ENCODE measurements around the gene PUM2. TPM values are rescaled to one million over a fixed set of nuclear protein-coding genes. Genes with fewer than 3 reads are reported as not detected.

PUM2 gene
- total RNA-seq, 1 experiment from 2014 or later, result 104 TPM

DNA sequence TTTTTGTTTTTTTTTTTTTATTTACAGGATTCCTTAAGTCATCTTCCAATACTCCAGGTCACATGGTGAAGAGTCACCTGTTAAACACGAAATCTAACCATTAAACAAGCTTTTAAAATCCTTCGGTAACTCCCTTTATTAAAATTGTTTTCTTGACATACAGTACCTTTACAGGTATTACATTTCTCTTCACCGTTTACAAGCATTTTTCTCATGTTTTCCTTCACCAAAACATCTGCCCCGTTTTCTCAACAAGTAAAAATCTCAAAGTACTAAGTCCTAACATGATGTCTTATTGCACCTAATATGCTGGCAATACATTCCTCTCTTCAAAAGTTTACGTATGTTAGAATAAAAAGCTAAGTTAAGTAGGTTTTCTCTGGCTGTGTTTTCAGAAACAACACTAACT lies 1.1 kb downstream of the PUM2 start (continued):
- TF ChIP-seq E2F4 (CRISPR knock-in tag; IDR thresholded peaks at IDR 0.05; ENCODE audit: borderline replicate concordance, low read depth), result no peak

DNA sequence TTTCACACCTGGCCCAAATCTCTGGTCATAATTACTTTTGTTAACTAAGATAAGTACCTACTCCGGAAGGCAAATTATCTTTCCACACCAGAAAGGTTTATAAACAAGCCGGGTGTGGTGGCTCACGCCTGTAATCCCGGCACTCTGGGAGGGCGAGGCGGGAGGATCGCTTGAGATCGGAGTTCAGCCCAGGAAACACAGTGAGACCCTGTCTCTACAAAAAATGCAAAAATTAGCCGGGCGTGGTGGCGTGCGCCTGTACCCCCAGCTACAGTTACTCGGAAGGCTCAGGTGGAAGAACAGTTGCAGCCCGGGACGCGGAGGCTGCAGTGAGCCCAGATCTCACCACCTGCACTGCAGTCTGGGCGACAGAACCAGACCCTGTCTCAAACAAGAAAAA lies 2.1 kb downstream of the PUM2 start:
- no peak for DNase-seq (ENCODE audit: low spot score)
- Mint-ChIP-seq H3K9me3 (no peaks in the 10 kb centered on the region), H3K4me3 (peak overlapping the region; percentile 95), H3K4me1 (peaks cover 51% of the 10 kb centered on the region), H3K27me3 (ENCODE audit: low read depth) (no peaks in the 10 kb centered on the region), H3K27ac (peak overlapping the region; percentile 47), H3K36me3 (peaks cover 4% of the 10 kb centered on the region; the same call in 1 of the 2 replicates)
- no peak for TF ChIP-seq EMX1 (CRISPR knock-in tag; IDR thresholded peaks at IDR 0.05)
- TF ChIP-seq MYBL2 (CRISPR knock-in tag; IDR thresholded peaks at IDR 0.05), result no peak
- no peak for TF ChIP-seq ZNF532 (CRISPR knock-in tag; IDR thresholded peaks at IDR 0.05; ENCODE audit: borderline replicate concordance)
- TF ChIP-seq, protein P1, sequence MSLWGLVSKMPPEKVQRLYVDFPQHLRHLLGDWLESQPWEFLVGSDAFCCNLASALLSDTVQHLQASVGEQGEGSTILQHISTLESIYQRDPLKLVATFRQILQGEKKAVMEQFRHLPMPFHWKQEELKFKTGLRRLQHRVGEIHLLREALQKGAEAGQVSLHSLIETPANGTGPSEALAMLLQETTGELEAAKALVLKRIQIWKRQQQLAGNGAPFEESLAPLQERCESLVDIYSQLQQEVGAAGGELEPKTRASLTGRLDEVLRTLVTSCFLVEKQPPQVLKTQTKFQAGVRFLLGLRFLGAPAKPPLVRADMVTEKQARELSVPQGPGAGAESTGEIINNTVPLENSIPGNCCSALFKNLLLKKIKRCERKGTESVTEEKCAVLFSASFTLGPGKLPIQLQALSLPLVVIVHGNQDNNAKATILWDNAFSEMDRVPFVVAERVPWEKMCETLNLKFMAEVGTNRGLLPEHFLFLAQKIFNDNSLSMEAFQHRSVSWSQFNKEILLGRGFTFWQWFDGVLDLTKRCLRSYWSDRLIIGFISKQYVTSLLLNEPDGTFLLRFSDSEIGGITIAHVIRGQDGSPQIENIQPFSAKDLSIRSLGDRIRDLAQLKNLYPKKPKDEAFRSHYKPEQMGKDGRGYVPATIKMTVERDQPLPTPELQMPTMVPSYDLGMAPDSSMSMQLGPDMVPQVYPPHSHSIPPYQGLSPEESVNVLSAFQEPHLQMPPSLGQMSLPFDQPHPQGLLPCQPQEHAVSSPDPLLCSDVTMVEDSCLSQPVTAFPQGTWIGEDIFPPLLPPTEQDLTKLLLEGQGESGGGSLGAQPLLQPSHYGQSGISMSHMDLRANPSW (CRISPR knock-in tag; conservative IDR thresholded peaks at IDR 0.05; ENCODE audit: low read depth), result no peak
- no peak for TF ChIP-seq CBFB (CRISPR knock-in tag; IDR thresholded peaks at IDR 0.05; ENCODE audit: low read depth)
- ATAC-seq, result no peak
- ChIA-PET POLR2A (interaction anchor here (0.9 kb wide), 1 partner anchor 99 kb away, joined by 3 read pairs; no protein-coding TSS in a partner anchor), CTCF (no interaction called here)

DNA sequence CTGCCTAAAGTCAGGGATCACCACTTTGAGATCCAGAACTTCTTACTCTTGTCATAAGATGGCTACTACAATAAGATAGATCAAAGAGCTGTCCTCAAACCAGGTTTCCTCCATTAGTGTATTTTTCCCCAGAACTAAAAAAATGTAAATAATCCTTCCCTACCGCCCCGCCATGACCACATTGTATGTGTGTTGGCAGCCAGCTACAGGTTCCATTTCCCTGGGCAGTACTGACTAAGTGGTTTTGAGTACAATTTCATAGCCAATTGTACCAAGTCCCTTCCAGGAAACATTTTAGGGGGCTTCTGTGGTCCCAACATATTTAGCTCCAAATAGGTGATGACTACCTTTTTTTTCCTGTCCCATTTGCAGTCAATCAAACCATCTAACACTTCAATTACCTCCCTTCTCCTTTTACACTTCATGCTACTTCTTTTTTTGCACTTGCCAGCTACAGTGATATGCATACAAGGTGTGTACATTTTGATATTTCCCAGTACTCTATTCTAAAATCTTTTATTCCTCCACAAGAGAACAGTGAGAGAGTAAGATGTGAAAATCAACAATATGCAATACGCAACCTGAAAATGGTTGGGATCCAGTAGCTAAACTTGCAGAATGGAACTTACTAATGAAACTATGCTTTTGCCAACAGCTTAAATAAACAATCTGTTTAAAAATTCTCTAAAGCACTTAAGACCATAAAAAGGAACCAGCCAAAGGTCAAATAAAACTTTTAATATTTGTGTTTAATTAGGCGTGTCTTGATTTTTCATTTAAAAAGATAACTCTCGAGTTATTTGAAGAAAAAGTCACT lies 3.9 kb downstream of the PUM2 start:
- H3K36me3 Mint-ChIP-seq, result peaks cover 4% of the 10 kb centered on the region; the same call in 1 of the 2 replicates
- H3K4me3 Mint-ChIP-seq, result no peak overlapping the region
- no peaks in the 10 kb centered on the region for H3K9me3 Mint-ChIP-seq
- H3K27me3 Mint-ChIP-seq (ENCODE audit: low read depth), result no peaks in the 10 kb centered on the region
- DNase-seq (ENCODE audit: low spot score), result no peak
- CTCF ChIA-PET, result interaction anchor here (0.7 kb wide), 1 partner anchor 17 kb away, joined by 3 read pairs; no protein-coding TSS in a partner anchor
- POLR2A ChIA-PET, result interaction anchor here (0.8 to 0.9 kb wide), 2 partner anchors 100 to 122 kb away, joined by 3 read pairs; partner anchors contain the start of genes RHOB and SDC1
- ATAC-seq, result no peak
- H3K27ac Mint-ChIP-seq, result peak overlapping the region; percentile 76
- peaks cover 53% of the 10 kb centered on the region for H3K4me1 Mint-ChIP-seq
- TF ChIP-seq, protein P2, sequence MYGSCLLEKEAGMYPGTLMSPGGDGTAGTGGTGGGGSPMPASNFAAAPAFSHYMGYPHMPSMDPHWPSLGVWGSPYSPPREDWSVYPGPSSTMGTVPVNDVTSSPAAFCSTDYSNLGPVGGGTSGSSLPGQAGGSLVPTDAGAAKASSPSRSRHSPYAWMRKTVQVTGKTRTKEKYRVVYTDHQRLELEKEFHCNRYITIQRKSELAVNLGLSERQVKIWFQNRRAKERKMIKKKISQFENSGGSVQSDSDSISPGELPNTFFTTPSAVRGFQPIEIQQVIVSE (CRISPR knock-in tag; IDR thresholded peaks at IDR 0.05; ENCODE audit: borderline replicate concordance), result no peak
- TF ChIP-seq USF1 (CRISPR knock-in tag; IDR thresholded peaks at IDR 0.05), result no peak
- TF ChIP-seq ZNF138 (CRISPR knock-in tag; conservative IDR thresholded peaks at IDR 0.05), result no peak
- no peak for TF ChIP-seq NFYB (CRISPR knock-in tag; conservative IDR thresholded peaks at IDR 0.05; ENCODE audit: low read depth)
- TF ChIP-seq, protein P1 (CRISPR knock-in tag; conservative IDR thresholded peaks at IDR 0.05; ENCODE audit: low read depth), result no peak
- TF ChIP-seq OVOL2 (CRISPR knock-in tag; IDR thresholded peaks at IDR 0.05; ENCODE audit: borderline replicate concordance), result no peak
- TF ChIP-seq, protein P3, sequence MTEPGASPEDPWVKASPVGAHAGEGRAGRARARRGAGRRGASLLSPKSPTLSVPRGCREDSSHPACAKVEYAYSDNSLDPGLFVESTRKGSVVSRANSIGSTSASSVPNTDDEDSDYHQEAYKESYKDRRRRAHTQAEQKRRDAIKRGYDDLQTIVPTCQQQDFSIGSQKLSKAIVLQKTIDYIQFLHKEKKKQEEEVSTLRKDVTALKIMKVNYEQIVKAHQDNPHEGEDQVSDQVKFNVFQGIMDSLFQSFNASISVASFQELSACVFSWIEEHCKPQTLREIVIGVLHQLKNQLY (CRISPR knock-in tag; IDR thresholded peaks at IDR 0.05), result no peak
- TF ChIP-seq AR (CRISPR knock-in tag; IDR thresholded peaks at IDR 0.05), result no peak
- no peak for TF ChIP-seq CREB1 (CRISPR knock-in tag; IDR thresholded peaks at IDR 0.05)
